NCI-H2107 (cell line): ENCODE measurements around the gene ACVR2A.
A peak's percentile ranks its signal among the peaks of the same experiment; 100 is the strongest.

Experiments used
- DNase-seq: peaks from one replicate; lab custom pipeline; 2025; lab: John Stamatoyannopoulos, UW

The ACVR2A gene

DNA sequence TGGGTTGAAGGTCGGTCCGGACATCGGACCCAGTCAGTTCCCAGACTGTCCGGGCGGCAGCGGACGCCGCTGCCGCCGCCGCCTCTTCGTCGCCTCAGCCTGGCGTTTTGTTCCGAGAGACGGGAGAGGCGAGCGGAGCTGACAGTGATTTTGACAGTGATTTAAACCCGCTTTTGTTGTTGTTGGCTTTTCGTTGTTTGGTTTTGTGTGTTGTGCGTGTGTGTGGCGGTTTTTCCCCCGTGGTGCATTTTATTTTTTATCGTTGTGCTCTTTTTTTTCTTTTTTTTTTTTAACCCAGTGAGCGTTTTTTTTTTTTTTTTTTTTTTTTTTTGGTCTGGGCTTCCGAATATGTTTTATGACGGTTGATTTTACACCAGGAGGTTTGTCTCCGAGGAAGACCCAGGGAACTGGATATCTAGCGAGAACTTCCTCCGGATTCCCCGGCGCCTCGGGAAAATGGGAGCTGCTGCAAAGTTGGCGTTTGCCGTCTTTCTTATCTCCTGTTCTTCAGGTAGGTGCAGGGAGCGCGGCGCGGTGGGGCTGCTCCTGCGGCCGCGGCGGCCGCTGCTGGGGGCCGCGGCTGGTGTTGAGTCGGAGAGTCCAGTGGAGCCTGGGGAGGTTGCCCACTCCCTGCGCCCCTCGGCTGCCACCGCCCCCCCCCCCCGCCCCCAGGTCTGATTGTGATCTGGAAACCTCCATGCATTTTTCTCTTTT, at the start of gene ACVR2A:
Gene ACVR2A, plus strand, starts transcription at position 333 of the 714 bp plus-strand sequence. Its CDS starts 124 bp downstream, at position 457.
- DNase-seq = no peak

DNA sequence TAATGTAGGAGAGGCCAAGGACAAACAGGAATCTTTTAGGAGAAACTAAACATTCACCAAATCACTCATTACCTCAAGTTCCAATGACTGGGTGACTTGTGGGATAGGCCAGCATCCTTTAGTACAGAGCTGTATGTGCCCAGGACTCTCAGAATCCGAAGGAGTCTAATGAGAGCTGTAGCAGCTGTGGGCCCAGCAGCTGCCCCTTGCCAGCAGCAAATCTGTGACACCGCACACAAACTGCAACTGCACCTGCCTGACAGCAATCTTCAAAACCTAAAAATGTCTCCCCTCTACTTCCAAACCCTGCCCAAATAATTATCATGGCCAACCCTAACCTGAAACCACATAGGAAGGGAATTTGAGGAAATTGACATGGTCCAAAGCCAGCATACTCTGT, 44.5 kb upstream of the ACVR2A start:
- DNase-seq = no peak

- DNase-seq = no peak
These were observed 38.0 kb upstream of the ACVR2A start for GRCh38 chr2:147806846-147807245.

- no peak for DNase-seq
These were observed 36.3 kb upstream of the ACVR2A start for GRCh38 chr2:147808520-147808919.

GRCh38 chr2:147810883-147811765, 33.7 kb upstream of the ACVR2A start:
- no peak for DNase-seq

GRCh38 chr2:147818741-147819140, 26.1 kb upstream of the ACVR2A start:
- no peak for DNase-seq

- no peak for DNase-seq
These were observed 20.2 kb upstream of the ACVR2A start for GRCh38 chr2:147824620-147825019.

DNA sequence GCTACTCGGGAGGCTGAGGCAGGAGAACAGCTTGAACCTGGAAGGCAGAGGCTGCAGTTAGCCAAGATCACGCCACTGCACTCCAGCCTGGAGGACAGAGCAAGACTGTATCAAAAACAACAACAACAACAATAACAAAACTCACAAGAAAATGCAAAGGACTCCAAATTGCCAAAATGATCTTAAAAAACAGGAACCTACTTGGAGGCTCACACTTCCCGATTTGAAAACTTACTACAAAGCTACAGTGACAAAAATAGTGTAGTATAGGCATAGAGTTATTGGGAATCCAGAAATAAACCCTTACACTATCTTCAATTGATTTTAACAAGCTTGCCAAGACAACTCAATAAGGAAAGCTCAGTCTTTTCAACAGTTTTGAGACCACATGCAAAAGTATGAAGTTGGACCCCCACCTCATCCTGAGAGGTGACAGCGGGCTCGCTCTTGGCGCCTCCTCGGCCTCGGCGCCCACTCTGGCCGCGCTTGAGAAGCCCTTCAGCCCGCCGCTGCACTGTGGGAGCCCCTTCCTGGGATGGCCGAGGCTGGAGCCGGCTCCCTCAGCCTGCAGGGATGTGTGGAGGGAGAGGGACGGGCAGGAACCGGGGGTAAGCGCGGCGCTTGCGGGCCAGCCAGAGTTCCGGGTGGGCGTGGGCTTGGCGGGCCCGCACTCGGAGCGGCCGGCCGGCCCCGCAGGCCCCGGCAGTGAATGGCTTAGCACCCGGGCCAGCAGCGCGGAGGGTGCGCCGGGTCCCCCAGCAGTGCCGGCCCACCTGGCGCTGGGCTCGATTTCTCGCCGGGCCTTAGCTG, 18.3 kb upstream of the ACVR2A start:
- DNase-seq = no peak

- no peak for DNase-seq
These were observed 17.8 kb upstream of the ACVR2A start for GRCh38 chr2:147827088-147827375.

GRCh38 chr2:147829106-147829505, 15.7 kb upstream of the ACVR2A start:
- no peak for DNase-seq

- no peak for DNase-seq
These were observed 8.7 kb upstream of the ACVR2A start for GRCh38 chr2:147836099-147836498.

GRCh38 chr2:147843391-147843863, 1.4 kb upstream of the ACVR2A start:
- DNase-seq = no peak

GRCh38 chr2:147843864-147844696, 749 bp upstream of the ACVR2A start:
- peak; percentile 96 for DNase-seq

- no peak for DNase-seq
These were observed 662 bp downstream of the ACVR2A start for GRCh38 chr2:147845411-147845971.

GRCh38 chr2:147846412-147847081, 1.7 kb downstream of the ACVR2A start:
- DNase-seq = no peak

DNA sequence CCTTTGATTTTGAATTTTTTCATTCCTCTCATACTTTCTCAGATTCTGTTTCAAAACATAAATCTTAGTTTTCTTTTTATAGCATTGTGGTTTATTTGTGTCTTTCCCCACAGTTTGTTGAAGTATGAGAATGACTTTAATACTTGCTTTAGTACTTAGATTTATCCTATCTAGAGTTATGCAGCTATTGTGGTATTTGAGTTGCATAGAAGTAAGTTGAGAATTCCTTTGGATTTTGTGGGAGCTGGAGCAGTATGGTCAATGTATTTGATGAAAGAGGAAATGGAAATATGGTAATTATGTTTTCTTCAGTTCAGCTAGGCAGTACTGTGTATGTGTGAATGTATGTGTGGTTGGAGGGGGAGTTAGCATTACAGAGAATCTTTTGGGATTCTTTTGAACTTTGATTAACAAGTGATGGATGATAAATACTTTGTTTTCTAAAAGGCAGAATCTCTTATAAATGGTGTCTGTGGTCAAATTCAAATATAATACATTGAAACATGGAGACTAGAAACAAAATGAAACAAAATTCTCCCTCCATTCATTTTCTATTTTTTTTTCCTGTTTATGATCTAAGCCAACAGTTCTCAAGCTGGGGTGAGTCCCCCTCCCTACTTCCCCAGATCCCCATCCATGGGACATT, 3.0 kb downstream of the ACVR2A start:
- no peak for DNase-seq

GRCh38 chr2:147850838-147851237, 6.0 kb downstream of the ACVR2A start:
- no peak for DNase-seq

GRCh38 chr2:147851244-147851930, 6.6 kb downstream of the ACVR2A start:
- DNase-seq = no peak

DNA sequence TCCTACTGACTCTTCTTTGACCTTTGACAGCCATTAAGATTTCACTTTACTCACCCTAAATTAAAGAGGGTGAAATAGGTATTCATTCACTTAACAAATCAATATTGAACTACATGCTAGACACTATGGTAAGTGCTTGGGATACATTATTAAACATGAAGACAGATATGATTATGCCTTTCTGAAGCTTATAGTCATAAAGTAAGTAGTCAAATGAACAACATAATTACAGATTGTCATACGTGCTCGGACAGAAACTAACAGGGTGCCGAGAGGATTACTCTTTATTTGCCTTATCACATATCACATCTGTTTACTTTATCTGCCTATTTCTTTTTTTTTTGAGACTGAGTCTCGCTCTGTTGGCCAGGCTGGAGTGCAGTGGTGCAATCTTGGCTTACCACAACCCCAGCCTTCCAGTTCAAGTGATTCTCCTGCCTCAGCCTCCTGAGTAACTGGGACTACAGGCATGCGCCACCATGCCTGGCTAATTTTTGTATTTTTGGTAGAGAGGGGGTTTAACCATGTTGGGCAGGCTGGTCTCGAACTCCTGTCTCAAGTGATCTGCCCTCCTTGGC, 9.8 kb downstream of the ACVR2A start:
- DNase-seq = no peak
